Upper lobe of left lung (tissue), 4 donors: ENCODE data around the gene MAP2K4.

Source experiments
- POLR2AphosphoS5 ChIP-seq, 2 donors: sonication (generic); formaldehyde crosslinking; IDR thresholded peaks; one replicate each; pipeline ENCODE4 v1.5.1; 2017; ENCODE audit warnings: antibody characterized with exemption in 2 of 2
- TF ChIP-seq, protein P1 (sequence below), 6 experiments: fragments of 450-650 bp in 4 of 6; fragments of 200-600 bp in 2 of 6; sonication (generic) in 2 of 6; IDR thresholded peaks; one replicate each; pipeline ENCODE4 v1.5.1; 2016 to 2019; ENCODE audit warnings: antibody characterized with exemption in 6 of 6

GRCh38 chr17:12095522-12095921, 74.8 kb downstream of the MAP2K4 start:
- TF ChIP-seq, protein P1, sequence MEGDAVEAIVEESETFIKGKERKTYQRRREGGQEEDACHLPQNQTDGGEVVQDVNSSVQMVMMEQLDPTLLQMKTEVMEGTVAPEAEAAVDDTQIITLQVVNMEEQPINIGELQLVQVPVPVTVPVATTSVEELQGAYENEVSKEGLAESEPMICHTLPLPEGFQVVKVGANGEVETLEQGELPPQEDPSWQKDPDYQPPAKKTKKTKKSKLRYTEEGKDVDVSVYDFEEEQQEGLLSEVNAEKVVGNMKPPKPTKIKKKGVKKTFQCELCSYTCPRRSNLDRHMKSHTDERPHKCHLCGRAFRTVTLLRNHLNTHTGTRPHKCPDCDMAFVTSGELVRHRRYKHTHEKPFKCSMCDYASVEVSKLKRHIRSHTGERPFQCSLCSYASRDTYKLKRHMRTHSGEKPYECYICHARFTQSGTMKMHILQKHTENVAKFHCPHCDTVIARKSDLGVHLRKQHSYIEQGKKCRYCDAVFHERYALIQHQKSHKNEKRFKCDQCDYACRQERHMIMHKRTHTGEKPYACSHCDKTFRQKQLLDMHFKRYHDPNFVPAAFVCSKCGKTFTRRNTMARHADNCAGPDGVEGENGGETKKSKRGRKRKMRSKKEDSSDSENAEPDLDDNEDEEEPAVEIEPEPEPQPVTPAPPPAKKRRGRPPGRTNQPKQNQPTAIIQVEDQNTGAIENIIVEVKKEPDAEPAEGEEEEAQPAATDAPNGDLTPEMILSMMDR (IDR thresholded peaks at IDR 0.05): no peak
- TF ChIP-seq POLR2AphosphoS5 (IDR thresholded peaks at IDR 0.05): no peak
